ENCODE measurements around the gene TAC4. TPM values are rescaled to one million over a fixed set of nuclear protein-coding genes. Genes with fewer than 3 reads are reported as not detected.

The TAC4 gene
- total RNA-seq, 1 experiment from 2014 or later = not detected

- Histone ChIP-seq H3K4me3 (ENCODE audit: low read length) (no peak overlapping the region), H3K4me2 (ENCODE audit: low read depth, low read length, poor library complexity, severe bottlenecking) (no peak overlapping the region), H3K9me3 (ENCODE audit: low read length) (no peaks in the 10 kb centered on the region), H3K9ac (ENCODE audit: low read length) (no peak overlapping the region), H4K20me1 (ENCODE audit: insufficient read depth, low read depth, low read length) (no peaks in the 10 kb centered on the region), H3K4me1 (ENCODE audit: low read length) (no peaks in the 10 kb centered on the region), H2AFZ (ENCODE audit: low read length) (no peak overlapping the region), H3K27me3 (ENCODE audit: low read length) (no peaks in the 10 kb centered on the region), H3K36me3 (ENCODE audit: insufficient read depth, low read length) (no peaks in the 10 kb centered on the region), H3K79me2 (ENCODE audit: low read length) (no peaks in the 10 kb centered on the region), H3K9me2 (replicated peaks; ENCODE audit: insufficient read depth, low read length) (no peaks in the 10 kb centered on the region), H3K27ac (ENCODE audit: low read length) (no peak overlapping the region)
- no peak for DNase-seq
These were observed 42.4 kb upstream of the TAC4 start for GRCh38 chr17:49890077-49890821.

GRCh38 chr17:49889500-49889899, 41.6 kb upstream of the TAC4 start:
- H4K20me1 ChIP-seq (ENCODE audit: insufficient read depth, low read depth, low read length) = no peaks in the 10 kb centered on the region
- DNase-seq = no peak
- no peaks in the 10 kb centered on the region for H3K79me2 ChIP-seq (ENCODE audit: low read length)
- H2AFZ ChIP-seq (ENCODE audit: low read length) = no peak overlapping the region
- H3K4me3 ChIP-seq (ENCODE audit: low read length) = no peak overlapping the region
- H3K9me2 ChIP-seq (replicated peaks; ENCODE audit: insufficient read depth, low read length) = no peaks in the 10 kb centered on the region
- no peaks in the 10 kb centered on the region for H3K4me1 ChIP-seq (ENCODE audit: low read length)
- H3K27ac ChIP-seq (ENCODE audit: low read length) = no peak overlapping the region
- H3K4me2 ChIP-seq (ENCODE audit: low read depth, low read length, poor library complexity, severe bottlenecking) = no peak overlapping the region
- no peaks in the 10 kb centered on the region for H3K36me3 ChIP-seq (ENCODE audit: insufficient read depth, low read length)
- no peak overlapping the region for H3K9ac ChIP-seq (ENCODE audit: low read length)
- no peaks in the 10 kb centered on the region for H3K27me3 ChIP-seq (ENCODE audit: low read length)
- no peaks in the 10 kb centered on the region for H3K9me3 ChIP-seq (ENCODE audit: low read length)

GRCh38 chr17:49887744-49888360, 40.0 kb upstream of the TAC4 start:
- no peak overlapping the region for H2AFZ ChIP-seq (ENCODE audit: low read length)
- H3K4me2 ChIP-seq (ENCODE audit: low read depth, low read length, poor library complexity, severe bottlenecking) = no peak overlapping the region
- DNase-seq = no peak
- H3K4me3 ChIP-seq (ENCODE audit: low read length) = no peak overlapping the region
- H3K4me1 ChIP-seq (ENCODE audit: low read length) = no peaks in the 10 kb centered on the region
- no peaks in the 10 kb centered on the region for H4K20me1 ChIP-seq (ENCODE audit: insufficient read depth, low read depth, low read length)
- H3K27ac ChIP-seq (ENCODE audit: low read length) = no peak overlapping the region
- H3K9me2 ChIP-seq (replicated peaks; ENCODE audit: insufficient read depth, low read length) = no peaks in the 10 kb centered on the region
- no peaks in the 10 kb centered on the region for H3K27me3 ChIP-seq (ENCODE audit: low read length)
- no peaks in the 10 kb centered on the region for H3K79me2 ChIP-seq (ENCODE audit: low read length)
- H3K9me3 ChIP-seq (ENCODE audit: low read length) = no peaks in the 10 kb centered on the region
- no peak overlapping the region for H3K9ac ChIP-seq (ENCODE audit: low read length)
- no peaks in the 10 kb centered on the region for H3K36me3 ChIP-seq (ENCODE audit: insufficient read depth, low read length)

- H3K9ac ChIP-seq (ENCODE audit: low read length) = no peak overlapping the region
- H3K9me2 ChIP-seq (replicated peaks; ENCODE audit: insufficient read depth, low read length) = no peaks in the 10 kb centered on the region
- H3K4me3 ChIP-seq (ENCODE audit: low read length) = no peak overlapping the region
- no peaks in the 10 kb centered on the region for H3K79me2 ChIP-seq (ENCODE audit: low read length)
- H3K27ac ChIP-seq (ENCODE audit: low read length) = no peak overlapping the region
- no peak overlapping the region for H3K4me2 ChIP-seq (ENCODE audit: low read depth, low read length, poor library complexity, severe bottlenecking)
- no peaks in the 10 kb centered on the region for H3K36me3 ChIP-seq (ENCODE audit: insufficient read depth, low read length)
- H3K4me1 ChIP-seq (ENCODE audit: low read length) = no peaks in the 10 kb centered on the region
- H3K9me3 ChIP-seq (ENCODE audit: low read length) = no peaks in the 10 kb centered on the region
- DNase-seq = no peak
- H3K27me3 ChIP-seq (ENCODE audit: low read length) = no peaks in the 10 kb centered on the region
- H4K20me1 ChIP-seq (ENCODE audit: insufficient read depth, low read depth, low read length) = no peaks in the 10 kb centered on the region
- no peak overlapping the region for H2AFZ ChIP-seq (ENCODE audit: low read length)
These were observed 39.3 kb upstream of the TAC4 start for GRCh38 chr17:49887086-49887743.

GRCh38 chr17:49886036-49886435, 38.2 kb upstream of the TAC4 start:
- Histone ChIP-seq H3K9me2 (replicated peaks; ENCODE audit: insufficient read depth, low read length) (no peaks in the 10 kb centered on the region), H4K20me1 (ENCODE audit: insufficient read depth, low read depth, low read length) (no peaks in the 10 kb centered on the region), H3K79me2 (ENCODE audit: low read length) (no peaks in the 10 kb centered on the region), H3K36me3 (ENCODE audit: insufficient read depth, low read length) (no peaks in the 10 kb centered on the region), H3K9ac (ENCODE audit: low read length) (no peak overlapping the region), H3K27me3 (ENCODE audit: low read length) (no peaks in the 10 kb centered on the region), H3K4me3 (ENCODE audit: low read length) (no peak overlapping the region), H3K27ac (ENCODE audit: low read length) (no peak overlapping the region), H3K9me3 (ENCODE audit: low read length) (no peaks in the 10 kb centered on the region), H2AFZ (ENCODE audit: low read length) (no peak overlapping the region), H3K4me1 (ENCODE audit: low read length) (no peaks in the 10 kb centered on the region), H3K4me2 (ENCODE audit: low read depth, low read length, poor library complexity, severe bottlenecking) (no peak overlapping the region)
- DNase-seq = no peak

GRCh38 chr17:49882434-49882833, 34.6 kb upstream of the TAC4 start:
- H3K36me3 ChIP-seq (ENCODE audit: insufficient read depth, low read length) = no peaks in the 10 kb centered on the region
- H3K4me1 ChIP-seq (ENCODE audit: low read length) = no peaks in the 10 kb centered on the region
- H3K27me3 ChIP-seq (ENCODE audit: low read length) = no peaks in the 10 kb centered on the region
- 0 out of 2 replicates have a peak, but pooled peaks cover 2% of the 10 kb centered on the region for H4K20me1 ChIP-seq (ENCODE audit: insufficient read depth, low read depth, low read length)
- no peak for DNase-seq
- H3K79me2 ChIP-seq (ENCODE audit: low read length) = no peaks in the 10 kb centered on the region
- H3K27ac ChIP-seq (ENCODE audit: low read length) = no peak overlapping the region
- H2AFZ ChIP-seq (ENCODE audit: low read length) = no peak overlapping the region
- no peaks in the 10 kb centered on the region for H3K9me3 ChIP-seq (ENCODE audit: low read length)
- H3K9ac ChIP-seq (ENCODE audit: low read length) = no peak overlapping the region
- H3K4me2 ChIP-seq (ENCODE audit: low read depth, low read length, poor library complexity, severe bottlenecking) = no peak overlapping the region
- H3K4me3 ChIP-seq (ENCODE audit: low read length) = no peak overlapping the region
- no peaks in the 10 kb centered on the region for H3K9me2 ChIP-seq (replicated peaks; ENCODE audit: insufficient read depth, low read length)

- DNase-seq = no peak
- no peak overlapping the region for H3K4me3 ChIP-seq (ENCODE audit: low read length)
- H4K20me1 ChIP-seq (ENCODE audit: insufficient read depth, low read depth, low read length) = 0 out of 2 replicates have a peak, but pooled peaks cover 2% of the 10 kb centered on the region
- H3K27ac ChIP-seq (ENCODE audit: low read length) = no peak overlapping the region
- H3K9ac ChIP-seq (ENCODE audit: low read length) = no peak overlapping the region
- H3K4me2 ChIP-seq (ENCODE audit: low read depth, low read length, poor library complexity, severe bottlenecking) = no peak overlapping the region
- H3K4me1 ChIP-seq (ENCODE audit: low read length) = no peaks in the 10 kb centered on the region
- no peaks in the 10 kb centered on the region for H3K79me2 ChIP-seq (ENCODE audit: low read length)
- no peaks in the 10 kb centered on the region for H3K9me2 ChIP-seq (replicated peaks; ENCODE audit: insufficient read depth, low read length)
- no peaks in the 10 kb centered on the region for H3K27me3 ChIP-seq (ENCODE audit: low read length)
- no peak overlapping the region for H2AFZ ChIP-seq (ENCODE audit: low read length)
- no peaks in the 10 kb centered on the region for H3K9me3 ChIP-seq (ENCODE audit: low read length)
- no peaks in the 10 kb centered on the region for H3K36me3 ChIP-seq (ENCODE audit: insufficient read depth, low read length)
These were observed 33.2 kb upstream of the TAC4 start for GRCh38 chr17:49881054-49881402.

- Histone ChIP-seq H3K27ac (ENCODE audit: low read length) (no peak overlapping the region), H3K4me3 (ENCODE audit: low read length) (no peak overlapping the region), H3K9ac (ENCODE audit: low read length) (no peak overlapping the region), H3K9me2 (replicated peaks; ENCODE audit: insufficient read depth, low read length) (no peaks in the 10 kb centered on the region), H3K4me1 (ENCODE audit: low read length) (no peaks in the 10 kb centered on the region), H3K9me3 (ENCODE audit: low read length) (no peaks in the 10 kb centered on the region), H3K27me3 (ENCODE audit: low read length) (no peaks in the 10 kb centered on the region), H4K20me1 (ENCODE audit: insufficient read depth, low read depth, low read length) (0 out of 2 replicates have a peak, but pooled peaks cover 2% of the 10 kb centered on the region), H3K79me2 (ENCODE audit: low read length) (no peaks in the 10 kb centered on the region), H3K36me3 (ENCODE audit: insufficient read depth, low read length) (no peaks in the 10 kb centered on the region), H2AFZ (ENCODE audit: low read length) (no peak overlapping the region), H3K4me2 (ENCODE audit: low read depth, low read length, poor library complexity, severe bottlenecking) (no peak overlapping the region)
- DNase-seq = peak; percentile 80
These were observed 32.6 kb upstream of the TAC4 start for GRCh38 chr17:49880291-49881053.
